NT2/D1 (cell line): Measurements from ENCODE around the gene ZNF649.

ENCODE experiments used
- SUZ12 ChIP-seq: IDR thresholded peaks from 2 replicates; pipeline ENCODE4 v1.6.1; 2011; ENCODE audit not compliant: insufficient read length, insufficient read depth; ENCODE audit errors: extremely low read depth
- YY1 ChIP-seq: IDR thresholded peaks from 2 replicates; pipeline ENCODE4 v1.6.1; 2011; ENCODE audit not compliant: insufficient read length, insufficient read depth
- ZNF274 ChIP-seq: IDR thresholded peaks from 2 replicates; pipeline ENCODE4 v1.6.1; 2011; ENCODE audit warnings: mild to moderate bottlenecking, low read depth, low read length

DNA sequence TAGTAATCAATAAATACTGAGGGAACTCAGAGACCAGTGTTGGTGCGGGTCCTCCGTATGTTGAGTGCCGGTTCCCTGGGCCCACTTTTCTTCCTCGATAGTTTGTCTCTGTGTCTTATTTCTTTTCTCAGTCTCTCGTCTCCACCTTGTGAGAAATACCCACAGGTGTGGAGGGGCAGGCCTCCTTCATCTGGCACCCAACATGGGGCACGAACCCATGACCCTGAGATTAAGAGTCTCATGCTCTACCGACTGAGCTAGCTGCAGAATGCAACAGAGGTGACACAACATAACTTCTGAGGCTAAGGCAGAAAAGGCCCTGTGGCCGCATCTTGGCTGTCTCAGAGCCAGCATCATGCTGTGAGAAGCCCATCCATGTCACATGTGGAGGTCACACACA, 17.1 kb upstream of the ZNF649 start:
- TF ChIP-seq SUZ12 = no peak
- no peak for TF ChIP-seq YY1
- TF ChIP-seq ZNF274 = no peak
